Stomach smooth muscle (tissue), 2 donors: ENCODE data around the gene CASTOR1.
A peak's percentile ranks its signal among the peaks of the same experiment; 100 is the strongest.
"Not testable (repeated sequence)": the region's sequence is repeated elsewhere in the genome, so short reads cannot be mapped to it uniquely, and the experiment has no call there.

Source experiments
- H3K27ac ChIP-seq: one replicate; pipeline ENCODE4 v1.7.0; 2013; ENCODE audit warnings: mild to moderate bottlenecking, low read length, inconsistent platforms
- H3K27me3 ChIP-seq, 2 donors: one replicate each; pipeline ENCODE4 v1.7.0; 2013; ENCODE audit warnings: low read length in 2 of 2; ENCODE audit not compliant: insufficient read depth in 2 of 2, control insufficient read depth in 1 of 2
- H3K36me3 ChIP-seq, 2 donors: one replicate each; pipeline ENCODE4 v1.7.0; 2013; ENCODE audit warnings: low read length in 2 of 2; ENCODE audit not compliant: control insufficient read depth in 2 of 2, insufficient read depth in 2 of 2
- H3K4me1 ChIP-seq: one replicate; pipeline ENCODE4 v1.7.0; 2013; ENCODE audit warnings: low read length; ENCODE audit not compliant: control insufficient read depth, insufficient read depth
- H3K4me3 ChIP-seq, 2 donors: one replicate each; pipeline ENCODE4 v1.7.0; 2013; ENCODE audit warnings: low read length in 2 of 2
- H3K9ac ChIP-seq, 2 donors: one replicate each; pipeline ENCODE4 v1.7.0; 2013; ENCODE audit warnings: low read length in 2 of 2, mild to moderate bottlenecking in 1 of 2
- H3K9me3 ChIP-seq, 2 donors: one replicate each; pipeline ENCODE4 v1.7.0; 2013; ENCODE audit warnings: low read length in 2 of 2; ENCODE audit not compliant: control insufficient read depth in 2 of 2
- donor health status: healthy.
- donor health status: Pancreatic carcinoma.

The CASTOR1 gene

GRCh38 chr22:30289141-30289979 lies at the start of gene CASTOR1:
CASTOR1 (minus strand) TSS chr22:30289505; CDS start chr22:30289497, 8 bp downstream.
- Histone ChIP-seq H3K4me3 (peak within 1 kb of the TSS; percentile 80 to 88), H3K9me3 (no peaks in the 10 kb centered on the region), H3K4me1 (peaks cover 38% of the 10 kb centered on the region), H3K9ac (peak within 1 kb of the TSS; percentile 76 to 89), H3K36me3 (peaks cover 19 to 27% of the 10 kb centered on the region in 2 donors), H3K27ac (peak within 1 kb of the TSS; percentile 90), H3K27me3 (no peaks in the 10 kb centered on the region)

GRCh38 chr22:30338802-30339201 lies 49.5 kb upstream of the CASTOR1 start:
- no peak overlapping the region for H3K9ac ChIP-seq
- H3K27ac ChIP-seq, result no peak overlapping the region

GRCh38 chr22:30338341-30338740 lies 49.0 kb upstream of the CASTOR1 start:
- not testable (repeated sequence) for H3K9ac ChIP-seq, H3K27me3 ChIP-seq, H3K4me3 ChIP-seq, H3K4me1 ChIP-seq, H3K9me3 ChIP-seq, H3K27ac ChIP-seq
- peaks cover 86 to 93% of the 10 kb centered on the region in 2 donors for H3K36me3 ChIP-seq

More at GRCh38 chr22:30338802-30339201, 49.5 kb upstream of the CASTOR1 start:
- no peaks in the 10 kb centered on the region for H3K27me3 ChIP-seq
- peaks cover 6% of the 10 kb centered on the region for H3K4me1 ChIP-seq
- H3K36me3 ChIP-seq, result peaks cover 88 to 92% of the 10 kb centered on the region in 2 donors
- no peaks in the 10 kb centered on the region for H3K9me3 ChIP-seq
- no peak overlapping the region for H3K4me3 ChIP-seq

GRCh38 chr22:30337461-30337778 lies 48.1 kb upstream of the CASTOR1 start:
- peaks cover 81 to 93% of the 10 kb centered on the region in 2 donors for H3K36me3 ChIP-seq
- no peak overlapping the region for H3K9ac ChIP-seq
- H3K9me3 ChIP-seq, result no peaks in the 10 kb centered on the region
- peaks cover 6% of the 10 kb centered on the region for H3K4me1 ChIP-seq
- no peaks in the 10 kb centered on the region for H3K27me3 ChIP-seq
- H3K27ac ChIP-seq, result no peak overlapping the region
- no peak overlapping the region for H3K4me3 ChIP-seq

GRCh38 chr22:30336752-30337460 lies 47.6 kb upstream of the CASTOR1 start:
- Histone ChIP-seq H3K27me3 (no peaks in the 10 kb centered on the region), H3K9ac (no peak overlapping the region), H3K27ac (no peak overlapping the region), H3K4me3 (no peak overlapping the region), H3K9me3 (no peaks in the 10 kb centered on the region), H3K4me1 (peaks cover 6% of the 10 kb centered on the region), H3K36me3 (peaks cover 79 to 91% of the 10 kb centered on the region in 2 donors)

GRCh38 chr22:30335236-30335635 lies 45.9 kb upstream of the CASTOR1 start:
- Histone ChIP-seq H3K9me3 (no peaks in the 10 kb centered on the region), H3K27ac (no peak overlapping the region), H3K9ac (no peak overlapping the region), H3K4me1 (peaks cover 3% of the 10 kb centered on the region), H3K4me3 (no peak overlapping the region), H3K36me3 (peaks cover 66 to 79% of the 10 kb centered on the region in 2 donors), H3K27me3 (no peaks in the 10 kb centered on the region)

- no peak overlapping the region for H3K27ac ChIP-seq
These were observed 45.3 kb upstream of the CASTOR1 start for GRCh38 chr22:30334646-30335045.

GRCh38 chr22:30333707-30334087 lies 44.4 kb upstream of the CASTOR1 start:
- Histone ChIP-seq H3K27ac (no peak overlapping the region), H3K27me3 (no peaks in the 10 kb centered on the region), H3K4me1 (peaks cover under 1% of the 10 kb centered on the region), H3K9me3 (no peaks in the 10 kb centered on the region), H3K36me3 (peaks cover 51 to 63% of the 10 kb centered on the region in 2 donors), H3K9ac (no peak overlapping the region), H3K4me3 (no peak overlapping the region)

More at GRCh38 chr22:30334646-30335045, 45.3 kb upstream of the CASTOR1 start:
- no peaks in the 10 kb centered on the region for H3K9me3 ChIP-seq
- H3K4me3 ChIP-seq, result no peak overlapping the region
- no peaks in the 10 kb centered on the region for H3K27me3 ChIP-seq
- H3K9ac ChIP-seq, result no peak overlapping the region
- no peaks in the 10 kb centered on the region for H3K4me1 ChIP-seq
- H3K36me3 ChIP-seq, result peaks cover 60 to 73% of the 10 kb centered on the region in 2 donors

- Histone ChIP-seq H3K36me3 (peaks cover 47 to 59% of the 10 kb centered on the region in 2 donors), H3K9me3 (no peaks in the 10 kb centered on the region), H3K27ac (no peak overlapping the region), H3K27me3 (no peaks in the 10 kb centered on the region), H3K9ac (no peak overlapping the region), H3K4me1 (peaks cover 5% of the 10 kb centered on the region), H3K4me3 (no peak overlapping the region)
These were observed 43.8 kb upstream of the CASTOR1 start for GRCh38 chr22:30332994-30333706.

GRCh38 chr22:30332551-30332950 lies 43.2 kb upstream of the CASTOR1 start:
- Histone ChIP-seq H3K9me3 (no peaks in the 10 kb centered on the region), H3K27ac (no peak overlapping the region), H3K4me3 (no peak overlapping the region), H3K36me3 (peaks cover 42 to 55% of the 10 kb centered on the region in 2 donors), H3K9ac (no peak overlapping the region), H3K27me3 (no peaks in the 10 kb centered on the region), H3K4me1 (peaks cover 5% of the 10 kb centered on the region)
